ENCODE measurements around the gene DNAI4.

- TF ChIP-seq CTCF (IDR thresholded peaks at IDR 0.05; ENCODE audit: control extremely low read depth in 1 of 3, insufficient read depth in 1 of 3, low read depth in 1 of 3, low read length in 3 of 3) (no peak), EZH2 (IDR thresholded peaks at IDR 0.05; ENCODE audit: low read depth, low read length, severe bottlenecking) (no peak), RNF2 (IDR thresholded peaks at IDR 0.05; ENCODE audit: borderline replicate concordance, low read depth, low read length, missing control alignments, poor library complexity, severe bottlenecking) (no peak), ATF3 (IDR thresholded peaks at IDR 0.05; ENCODE audit: insufficient read depth, low read depth, low read length) (no peak), EP300 (IDR thresholded peaks at IDR 0.05; ENCODE audit: borderline replicate concordance in 1 of 2, low read depth in 2 of 2, low read length in 2 of 2) (no peak), SP1 (IDR thresholded peaks at IDR 0.05; ENCODE audit: low read depth, low read length) (no peak), GTF2F1 (IDR thresholded peaks at IDR 0.05; ENCODE audit: borderline replicate concordance, low read depth, low read length) (no peak), ZNF274 (IDR thresholded peaks at IDR 0.05; ENCODE audit: borderline replicate concordance, extremely low read depth, low read length) (no peak), KDM1A (IDR thresholded peaks at IDR 0.05; ENCODE audit: borderline replicate concordance, low read length) (no peak), NRF1 (IDR thresholded peaks at IDR 0.05; ENCODE audit: low read depth, low read length) (no peak)
Observed at GRCh38 chr1:66778969-66779368, 145.7 kb downstream of the DNAI4 start.

All from H1 (cell line).